IPS-18a (cell line): Measurements from ENCODE around the gene ZBTB45.

Experiments
- H3K27ac ChIP-seq: one replicate; pipeline ENCODE4 v1.5.1; 2013; ENCODE audit warnings: low read length
- H3K27me3 ChIP-seq: one replicate; pipeline ENCODE4 v1.6.1; 2013; ENCODE audit warnings: mild to moderate bottlenecking, low read length; ENCODE audit not compliant: control insufficient read depth, insufficient read depth
- H3K36me3 ChIP-seq: one replicate; pipeline ENCODE4 v1.6.1; 2013; ENCODE audit warnings: low read depth, low read length; ENCODE audit not compliant: control insufficient read depth
- H3K4me1 ChIP-seq: one replicate; pipeline ENCODE4 v1.6.1; 2013; ENCODE audit warnings: low read depth, low read length; ENCODE audit not compliant: control insufficient read depth
- H3K4me3 ChIP-seq: one replicate; pipeline ENCODE4 v1.5.1; 2013; ENCODE audit warnings: low read length
- H3K9ac ChIP-seq: one replicate; pipeline ENCODE4 v1.6.1; 2013; ENCODE audit warnings: mild to moderate bottlenecking, low read length, moderate library complexity
- H3K9me3 ChIP-seq: one replicate; pipeline ENCODE4 v1.6.1; 2013; ENCODE audit warnings: low read depth, low read length; ENCODE audit not compliant: control insufficient read depth

The ZBTB45 gene

GRCh38 chr19:58552655-58553054, 33.0 kb upstream of the ZBTB45 start:
- Histone ChIP-seq H3K4me1 (peaks cover 3% of the 10 kb centered on the region), H3K9me3 (no peaks in the 10 kb centered on the region), H3K9ac (no peak overlapping the region), H3K36me3 (peaks cover 63% of the 10 kb centered on the region), H3K4me3 (no peak overlapping the region), H3K27me3 (no peaks in the 10 kb centered on the region), H3K27ac (no peak overlapping the region)

DNA sequence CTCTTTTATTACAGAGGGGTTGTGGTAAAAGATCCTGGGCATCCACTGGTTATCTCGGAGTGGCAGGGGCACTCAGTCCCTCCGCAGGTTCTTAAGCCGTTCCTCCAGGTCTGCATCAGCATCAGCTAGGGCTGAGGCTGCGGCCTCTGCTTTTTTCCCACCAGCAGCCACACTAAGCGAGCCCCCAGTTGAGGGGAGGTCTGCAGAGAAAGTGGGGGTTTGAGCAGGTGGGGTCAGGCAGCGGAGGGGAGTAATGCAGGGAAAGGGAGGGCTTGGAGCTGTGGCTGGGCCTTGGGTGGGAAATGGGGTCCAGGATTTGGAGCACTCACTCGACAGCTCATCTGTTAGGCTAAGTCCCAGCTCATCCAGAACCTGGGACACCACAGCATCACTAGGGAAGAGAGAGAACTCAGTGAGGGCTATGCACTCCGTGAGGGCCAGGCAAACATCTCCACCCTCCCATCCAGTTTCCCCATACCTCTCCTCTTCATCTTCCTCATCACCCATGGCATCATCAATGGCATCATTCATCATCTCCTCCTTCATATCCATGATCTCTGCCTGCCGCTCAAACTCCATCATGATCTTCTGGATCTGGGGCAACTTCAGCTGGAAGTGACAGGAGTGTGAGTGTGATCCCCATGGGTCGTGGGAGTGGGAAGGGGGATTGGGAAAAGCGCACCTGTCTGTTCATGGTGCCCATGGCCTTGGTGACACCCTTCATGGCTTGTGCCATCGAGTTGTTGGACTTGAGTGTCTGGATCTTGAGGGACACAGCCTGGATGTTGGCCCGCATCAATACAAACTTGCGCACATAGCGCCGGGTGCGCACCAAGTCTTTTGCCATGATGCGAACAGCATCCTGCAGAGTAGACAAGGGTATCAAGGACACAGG, 32.2 kb upstream of the ZBTB45 start:
- Histone ChIP-seq H3K4me1 (peaks cover 3% of the 10 kb centered on the region), H3K9ac (no peak overlapping the region), H3K36me3 (peaks cover 68% of the 10 kb centered on the region), H3K27ac (no peak overlapping the region), H3K27me3 (no peaks in the 10 kb centered on the region), H3K4me3 (no peak overlapping the region), H3K9me3 (no peaks in the 10 kb centered on the region)

DNA sequence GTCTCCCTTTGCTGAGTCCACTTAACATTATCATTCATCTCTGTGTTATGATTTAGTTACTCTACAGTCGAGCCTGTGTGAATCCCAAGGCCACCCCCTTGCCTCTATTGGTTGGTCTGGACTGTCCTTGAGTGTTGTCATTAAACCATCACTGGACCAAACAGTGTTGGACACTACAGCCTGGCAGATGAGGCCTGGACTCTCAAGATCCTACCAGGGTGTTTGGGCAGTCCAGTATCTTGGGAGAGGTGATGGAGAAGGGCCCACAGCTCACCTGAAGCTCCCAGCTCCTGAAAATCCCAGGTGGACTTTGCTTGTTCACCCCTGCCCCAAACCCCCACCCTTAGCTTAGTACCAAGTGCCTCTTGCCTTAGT, 31.5 kb upstream of the ZBTB45 start:
- Histone ChIP-seq H3K4me1 (peaks cover 3% of the 10 kb centered on the region), H3K9me3 (no peaks in the 10 kb centered on the region), H3K4me3 (no peak overlapping the region), H3K36me3 (peaks cover 68% of the 10 kb centered on the region), H3K9ac (no peak overlapping the region), H3K27ac (no peak overlapping the region), H3K27me3 (no peaks in the 10 kb centered on the region)

DNA sequence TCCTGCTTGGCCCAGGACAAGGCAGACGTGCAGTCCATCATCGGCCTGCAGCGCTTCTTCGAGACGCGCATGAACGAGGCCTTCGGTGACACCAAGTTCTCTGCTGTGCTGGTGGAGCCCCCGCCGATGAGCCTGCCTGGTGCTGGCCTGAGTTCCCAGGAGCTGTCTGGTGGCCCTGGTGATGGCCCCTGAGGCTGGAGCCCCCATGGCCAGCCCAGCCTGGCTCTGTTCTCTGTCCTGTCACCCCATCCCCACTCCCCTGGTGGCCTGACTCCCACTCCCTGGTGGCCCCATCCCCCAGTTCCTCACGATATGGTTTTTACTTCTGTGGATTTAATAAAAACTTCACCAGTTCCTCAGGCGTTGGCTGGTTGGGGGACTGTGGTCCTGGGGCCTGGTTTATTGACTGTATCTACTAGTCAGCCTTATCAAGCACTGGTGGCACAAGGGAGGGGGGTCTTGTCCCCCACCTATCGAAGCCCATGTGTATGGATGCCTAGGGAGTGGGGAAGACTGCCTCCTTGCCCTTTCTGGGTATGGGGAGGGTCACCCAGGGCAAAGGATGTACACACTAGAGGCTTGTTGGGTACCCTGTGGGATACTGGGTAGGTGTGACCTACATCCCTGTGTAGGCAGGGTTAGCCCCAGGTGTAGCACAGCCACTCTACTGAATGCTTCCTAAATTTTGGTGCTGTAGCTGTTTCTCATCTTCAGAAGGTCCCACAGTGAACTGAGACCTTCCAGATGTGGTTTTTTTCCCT, 30.9 kb upstream of the ZBTB45 start:
- H3K9ac ChIP-seq = no peak overlapping the region
- peaks cover 70% of the 10 kb centered on the region for H3K36me3 ChIP-seq
- no peaks in the 10 kb centered on the region for H3K9me3 ChIP-seq
- no peak overlapping the region for H3K27ac ChIP-seq
- H3K4me1 ChIP-seq = peaks cover 3% of the 10 kb centered on the region
- H3K27me3 ChIP-seq = no peaks in the 10 kb centered on the region
- no peak overlapping the region for H3K4me3 ChIP-seq

GRCh38 chr19:58549664-58550361, 30.2 kb upstream of the ZBTB45 start:
- H3K27ac ChIP-seq = no peak overlapping the region
- H3K9me3 ChIP-seq = no peaks in the 10 kb centered on the region
- H3K36me3 ChIP-seq = peaks cover 72% of the 10 kb centered on the region
- H3K27me3 ChIP-seq = no peaks in the 10 kb centered on the region
- no peaks in the 10 kb centered on the region for H3K4me1 ChIP-seq
- H3K9ac ChIP-seq = no peak overlapping the region
- H3K4me3 ChIP-seq = no peak overlapping the region

GRCh38 chr19:58548859-58549663, 29.5 kb upstream of the ZBTB45 start:
- Histone ChIP-seq H3K9ac (no peak overlapping the region), H3K9me3 (no peaks in the 10 kb centered on the region), H3K27ac (no peak overlapping the region), H3K4me3 (no peak overlapping the region), H3K4me1 (no peaks in the 10 kb centered on the region), H3K27me3 (no peaks in the 10 kb centered on the region), H3K36me3 (peaks cover 72% of the 10 kb centered on the region)

GRCh38 chr19:58547323-58548312, 28.0 kb upstream of the ZBTB45 start:
- no peaks in the 10 kb centered on the region for H3K9me3 ChIP-seq
- no peak overlapping the region for H3K27ac ChIP-seq
- no peak overlapping the region for H3K9ac ChIP-seq
- no peaks in the 10 kb centered on the region for H3K4me1 ChIP-seq
- peaks cover 2% of the 10 kb centered on the region for H3K27me3 ChIP-seq
- peaks cover 71% of the 10 kb centered on the region for H3K36me3 ChIP-seq
- H3K4me3 ChIP-seq = no peak overlapping the region

GRCh38 chr19:58546019-58546530, 26.5 kb upstream of the ZBTB45 start:
- Histone ChIP-seq H3K36me3 (peaks cover 55% of the 10 kb centered on the region), H3K9me3 (no peaks in the 10 kb centered on the region), H3K4me1 (no peaks in the 10 kb centered on the region), H3K4me3 (peak overlapping the region; percentile 94), H3K9ac (peak overlapping the region; percentile 68), H3K27me3 (peaks cover 16% of the 10 kb centered on the region), H3K27ac (no peak overlapping the region)

GRCh38 chr19:58545286-58546018, 25.8 kb upstream of the ZBTB45 start:
- Histone ChIP-seq H3K27me3 (peaks cover 21% of the 10 kb centered on the region), H3K27ac (no peak overlapping the region), H3K9me3 (no peaks in the 10 kb centered on the region), H3K9ac (peak overlapping the region; percentile 68), H3K36me3 (peaks cover 49% of the 10 kb centered on the region), H3K4me3 (peak overlapping the region; percentile 94), H3K4me1 (no peaks in the 10 kb centered on the region)
